GM18907 (cell line): Measurements from ENCODE around the gene LAPTM5.

ENCODE experiments used
- ATAC-seq: cut with Tn5 transposase; IDR thresholded peaks from one replicate; pipeline ENCODE4 v1.9.1; 2021; ENCODE audit warnings: mild to moderate bottlenecking, moderate library complexity; ENCODE audit not compliant: unreplicated experiment

The LAPTM5 gene

DNA sequence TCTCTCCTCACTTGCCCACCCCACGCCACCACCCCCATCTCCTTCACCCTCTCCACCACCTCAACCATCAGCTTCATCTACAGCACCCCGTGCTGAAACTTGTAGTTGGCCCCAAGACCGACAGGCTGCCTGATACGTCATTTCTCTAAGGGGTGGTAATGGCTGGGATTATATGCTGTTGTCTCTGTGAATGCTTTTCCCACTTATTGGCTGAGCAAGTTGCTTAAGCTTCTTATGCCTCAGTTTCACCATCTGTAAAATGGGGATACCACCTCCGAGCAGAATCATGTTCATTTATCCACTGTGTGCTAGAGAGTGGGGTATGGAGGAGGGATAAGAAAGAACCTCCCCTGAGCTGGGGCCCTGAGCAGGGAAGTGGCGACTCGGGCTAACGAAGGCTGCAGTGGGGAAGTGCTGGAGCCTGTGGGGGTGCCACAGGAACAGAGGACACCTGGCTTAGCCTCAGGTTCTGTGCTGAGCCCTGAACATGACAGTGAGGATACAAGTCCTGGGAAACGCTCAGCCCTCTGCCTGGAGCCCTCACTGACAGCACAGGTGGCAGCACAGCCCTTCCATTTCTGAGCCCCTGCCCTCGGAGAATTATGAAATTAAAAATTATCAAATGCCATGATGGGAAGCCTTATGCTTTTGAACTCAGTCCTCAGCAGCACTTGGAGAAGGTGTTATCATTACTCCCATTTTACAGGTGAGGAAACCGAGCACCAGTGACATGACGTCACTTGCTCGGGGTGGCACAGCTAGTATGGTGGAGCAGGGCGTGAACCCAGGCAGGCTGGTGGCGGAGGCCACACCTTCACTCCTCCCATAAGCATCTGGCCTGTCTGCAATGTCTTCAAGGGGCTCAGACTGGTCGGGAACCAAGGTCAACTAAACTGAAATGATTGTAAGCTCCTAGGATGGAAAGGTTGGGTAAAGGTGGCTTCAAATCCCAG lies 37.0 kb downstream of the LAPTM5 start:
- no peak for ATAC-seq

DNA sequence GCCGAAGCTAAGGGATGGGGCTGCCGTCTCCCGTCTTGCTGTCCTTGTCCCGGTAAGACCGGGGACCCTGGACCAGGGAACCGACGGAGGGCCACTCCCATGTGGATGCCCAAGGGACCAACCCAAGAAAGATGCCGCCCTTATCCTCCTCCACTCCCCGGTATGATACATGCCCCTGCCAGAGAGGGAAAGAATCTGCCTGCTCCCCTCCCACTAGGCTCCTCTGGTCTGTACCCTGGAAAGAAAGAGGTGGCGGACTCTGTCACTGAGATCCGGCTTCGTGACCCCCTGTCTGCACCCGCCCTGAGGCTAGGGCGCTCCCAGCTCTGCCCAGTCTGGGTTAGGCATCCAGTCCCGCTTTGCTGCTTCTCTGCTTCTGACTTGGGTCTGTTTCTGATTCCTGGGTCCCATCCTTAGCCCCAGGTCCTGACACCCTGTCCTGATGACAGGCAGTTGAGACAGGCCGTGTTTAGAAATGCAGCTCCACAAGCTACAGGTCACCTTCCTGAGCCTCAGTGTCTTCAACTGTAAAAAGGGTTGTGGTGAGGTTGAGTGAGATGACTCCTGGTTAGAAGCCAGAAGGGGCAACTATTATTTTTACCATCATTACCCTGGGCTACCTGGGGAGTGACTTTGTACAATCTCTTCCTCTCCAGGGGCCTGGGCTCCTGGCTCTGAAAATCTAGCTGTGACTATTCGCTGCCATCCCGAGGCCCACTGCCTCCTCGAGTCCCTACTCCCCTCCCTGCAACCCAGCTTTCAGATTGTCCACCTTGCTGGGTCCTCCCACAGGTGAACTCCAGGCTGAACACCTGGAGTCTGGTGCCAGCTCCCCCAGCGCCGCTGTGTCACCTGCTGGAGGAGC lies 37.9 kb downstream of the LAPTM5 start:
- no peak for ATAC-seq

- ATAC-seq = peak; percentile 61
Observed at GRCh38 chr1:30718636-30719405, 38.8 kb downstream of the LAPTM5 start.

DNA sequence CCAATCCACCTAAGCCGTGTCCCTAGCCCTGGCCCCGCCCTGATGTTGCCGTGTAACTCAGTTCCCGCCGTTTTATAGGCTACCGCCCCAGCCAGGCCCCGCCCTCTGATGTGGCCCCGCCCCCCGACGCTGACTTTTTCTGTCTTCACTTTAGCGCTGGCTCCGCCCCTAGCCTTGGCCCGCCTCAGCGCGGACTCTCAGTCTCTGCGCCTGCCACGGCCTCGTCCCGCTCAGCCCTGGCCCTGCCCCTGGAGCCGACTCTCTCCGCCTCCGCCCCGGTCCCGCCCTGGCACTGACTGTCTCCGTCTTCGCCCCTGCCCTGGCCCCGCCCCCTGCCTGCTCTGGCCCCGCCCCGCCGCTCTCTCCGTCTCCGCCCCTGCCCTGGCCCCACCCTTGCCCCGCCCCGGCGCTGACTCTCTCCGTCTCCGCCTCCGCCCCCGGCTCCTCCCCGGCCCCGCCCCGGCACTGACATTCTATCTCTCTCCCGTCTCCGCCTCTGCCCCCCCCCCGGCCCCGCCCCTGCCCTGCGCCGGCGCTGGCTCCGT lies 39.4 kb downstream of the LAPTM5 start:
- peak; percentile 81 for ATAC-seq

GRCh38 chr1:30716646-30717045 lies 40.9 kb downstream of the LAPTM5 start:
- no peak for ATAC-seq

DNA sequence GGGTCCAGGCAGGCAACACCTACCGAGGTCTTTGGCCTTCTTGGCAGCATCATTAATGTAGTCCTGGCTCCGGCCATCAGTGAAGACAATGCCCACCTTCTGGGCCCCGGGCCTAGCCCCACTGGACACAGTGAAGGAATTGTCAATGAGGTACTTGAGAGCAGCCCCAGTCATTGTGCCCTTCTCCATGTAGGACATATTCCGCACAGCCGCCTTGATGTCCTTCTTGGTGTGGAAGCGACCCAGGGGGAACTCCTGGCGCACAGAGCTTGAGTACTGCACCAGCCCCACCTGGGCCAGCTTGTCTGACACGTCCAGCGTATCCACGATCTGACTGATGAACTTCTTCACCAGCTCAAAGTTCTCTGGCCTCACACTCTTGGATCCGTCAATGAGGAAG lies 41.7 kb downstream of the LAPTM5 start:
- ATAC-seq = no peak

DNA sequence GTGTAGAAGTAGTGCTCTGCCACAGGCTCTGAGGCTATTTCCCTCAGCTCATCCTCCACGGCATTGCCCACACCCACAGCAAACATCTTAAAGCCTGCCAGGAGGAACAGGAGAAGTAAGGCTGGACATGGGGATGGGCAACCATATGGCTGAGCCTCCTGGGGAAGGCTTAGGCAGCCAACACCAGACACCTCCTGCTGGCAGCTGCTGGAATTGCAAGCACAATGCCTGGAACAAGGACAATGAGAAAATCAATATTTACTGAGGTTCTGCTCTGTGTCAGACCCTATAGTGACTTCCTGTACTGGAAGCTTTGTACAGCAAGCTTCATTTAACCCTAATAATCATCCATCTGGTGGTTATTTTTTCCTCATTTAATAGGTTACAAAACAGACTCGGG lies 42.4 kb downstream of the LAPTM5 start:
- no peak for ATAC-seq

DNA sequence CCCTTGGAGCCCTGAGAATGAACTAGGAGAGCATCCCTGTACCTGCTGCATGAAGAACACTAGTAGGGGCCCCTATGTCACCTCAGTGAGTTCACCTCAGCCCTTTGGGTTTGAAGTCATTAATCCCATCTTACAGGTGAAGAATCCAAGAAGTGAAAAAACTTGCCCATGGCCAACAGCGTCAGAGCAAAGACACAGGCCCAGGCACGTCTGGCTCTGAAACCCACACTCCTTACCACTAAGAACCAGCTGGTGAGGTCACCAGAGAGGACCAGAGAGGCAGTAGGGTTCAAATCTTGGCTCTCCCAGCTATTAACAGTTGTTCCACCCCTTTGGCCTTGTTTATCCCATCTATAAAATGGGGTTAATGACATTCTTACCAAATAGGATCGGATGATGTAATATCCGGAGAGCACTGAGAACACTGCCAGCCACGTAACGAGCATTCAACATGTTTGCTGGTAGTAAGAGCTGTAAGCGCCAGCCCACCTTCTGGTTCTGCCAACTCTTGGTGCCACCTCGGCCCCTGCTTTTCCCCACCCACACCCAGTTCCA lies 43.0 kb downstream of the LAPTM5 start:
- no peak for ATAC-seq

- no peak for ATAC-seq
Observed at GRCh38 chr1:30714025-30714424, 43.5 kb downstream of the LAPTM5 start.

DNA sequence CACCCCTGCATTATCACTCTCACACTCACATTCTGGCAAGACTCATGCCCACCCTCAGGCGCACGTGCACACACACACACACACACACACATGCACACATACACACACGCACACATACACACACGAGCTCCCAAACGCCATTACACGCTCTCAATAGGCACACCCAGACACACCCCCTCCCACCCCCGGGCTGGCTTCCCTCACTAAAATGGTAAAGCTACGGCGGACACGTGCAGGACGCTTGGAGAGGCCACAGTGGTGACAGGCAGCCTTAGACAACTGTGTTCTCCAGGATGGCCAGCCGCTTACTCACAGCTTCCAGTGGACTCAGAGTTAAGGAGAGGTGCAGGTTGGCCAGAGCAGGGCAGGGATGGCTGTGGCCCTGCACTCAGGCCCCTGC lies 44.3 kb downstream of the LAPTM5 start:
- ATAC-seq = no peak

GRCh38 chr1:30712583-30712982 lies 45.0 kb downstream of the LAPTM5 start:
- no peak for ATAC-seq

GRCh38 chr1:30710407-30710806 lies 47.2 kb downstream of the LAPTM5 start:
- no peak for ATAC-seq

DNA sequence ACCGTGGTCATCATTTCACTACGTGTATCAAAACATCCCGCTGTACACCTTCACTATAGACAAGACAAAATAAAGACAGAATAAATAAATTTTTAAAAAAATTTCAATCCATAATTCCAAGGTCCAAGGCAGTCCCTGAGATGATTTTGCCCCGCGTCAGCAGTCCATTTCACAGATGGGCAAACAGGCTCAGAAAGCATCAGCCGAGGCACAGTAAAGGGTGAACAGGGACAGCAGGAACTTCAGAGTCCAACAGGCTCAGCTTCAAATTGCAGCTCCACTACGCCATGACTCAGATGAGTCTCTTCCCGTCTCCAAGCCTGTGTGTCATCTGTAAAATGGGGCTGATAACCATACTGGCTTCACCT lies 49.2 kb downstream of the LAPTM5 start:
- no peak for ATAC-seq

DNA sequence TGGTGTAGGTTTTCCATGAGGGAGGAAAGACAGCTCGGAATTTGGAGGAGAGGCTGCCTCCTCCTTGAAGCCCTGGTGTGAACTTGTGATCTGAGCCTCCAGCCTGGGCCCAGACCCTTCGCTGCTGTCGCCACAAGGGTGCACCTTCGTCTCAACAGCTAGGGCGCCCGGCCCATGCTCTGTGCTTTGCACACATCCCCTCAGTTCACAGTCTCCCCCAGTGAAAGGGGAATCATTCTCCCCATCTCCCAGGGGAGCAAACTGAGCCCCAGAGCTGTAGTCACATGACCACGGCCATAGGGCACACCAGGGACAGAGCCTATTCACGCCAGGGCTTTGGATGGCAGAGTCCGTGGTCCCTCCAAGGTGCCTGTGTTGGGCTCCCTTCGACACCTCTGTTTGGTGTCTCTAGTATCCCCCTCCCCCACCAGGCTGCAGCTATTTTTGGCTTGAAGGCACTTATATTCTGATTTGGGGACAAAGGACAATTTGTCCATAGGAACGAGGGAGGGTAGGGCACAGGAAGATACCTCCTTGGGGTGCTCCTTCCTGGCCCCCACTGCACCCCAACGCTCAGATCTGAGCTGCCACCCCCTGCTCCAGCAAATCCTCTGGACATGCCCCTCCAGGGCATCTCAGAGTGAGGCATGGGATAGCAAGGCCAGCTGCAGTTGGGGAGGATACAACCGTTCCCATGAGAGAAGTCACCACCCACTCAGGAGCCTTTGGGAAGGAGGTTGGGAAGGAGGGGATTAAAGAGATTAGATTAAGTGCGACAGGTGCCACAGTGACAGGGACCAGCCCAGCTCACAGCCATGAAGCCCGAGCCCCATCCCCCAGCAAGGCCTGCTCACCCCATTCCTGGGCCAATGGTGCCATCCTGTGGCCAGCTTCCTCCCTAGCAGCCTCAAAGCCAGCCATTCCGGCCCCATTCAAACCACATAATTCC lies 49.9 kb downstream of the LAPTM5 start:
- ATAC-seq = no peak

GRCh38 chr1:30706528-30706927 lies 51.0 kb downstream of the LAPTM5 start:
- no peak for ATAC-seq

- no peak for ATAC-seq
Observed at GRCh38 chr1:30705698-30706097, 51.9 kb downstream of the LAPTM5 start.

- no peak for ATAC-seq
Observed at GRCh38 chr1:30704765-30705509, 52.6 kb downstream of the LAPTM5 start.

DNA sequence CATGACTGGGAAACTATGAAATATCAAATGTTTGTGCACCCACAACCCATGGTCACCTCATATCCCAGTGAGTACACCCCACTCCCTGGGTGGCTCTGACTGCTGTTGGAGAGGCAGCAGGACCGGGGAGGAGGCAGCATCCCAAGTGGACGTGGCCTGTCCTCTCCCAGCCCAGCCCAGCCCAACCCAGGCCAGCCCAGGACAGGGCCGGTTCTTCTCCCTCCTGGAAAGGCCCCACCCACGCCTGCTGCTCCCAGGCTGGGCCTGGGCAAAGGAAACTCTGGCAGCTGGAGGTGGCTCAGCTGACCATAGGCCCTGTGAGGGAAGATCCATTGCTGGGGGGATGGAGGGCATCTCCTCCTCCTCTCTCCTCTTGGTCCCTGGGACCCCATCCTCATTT lies 53.3 kb downstream of the LAPTM5 start:
- no peak for ATAC-seq

DNA sequence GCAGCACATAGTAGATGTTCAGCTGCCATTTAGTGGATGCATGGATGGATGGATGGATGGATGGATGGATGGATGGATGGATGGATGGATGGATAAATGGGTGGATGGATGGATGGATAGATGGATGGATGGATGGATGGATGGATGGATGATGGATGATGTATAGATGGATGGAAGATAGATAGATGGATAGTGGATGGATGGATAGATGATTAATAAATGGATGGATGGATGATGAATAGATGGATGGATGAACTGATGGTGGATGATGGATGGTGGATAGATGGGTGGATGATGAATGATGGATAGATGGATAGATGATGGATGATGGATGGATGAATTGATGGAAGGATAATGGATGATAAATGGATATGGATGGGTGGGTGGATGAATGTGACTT lies 54.8 kb downstream of the LAPTM5 start:
- ATAC-seq = no peak
